Measurements from ENCODE around the gene AFF4. TPM values are rescaled to one million over a fixed set of nuclear protein-coding genes. Genes with fewer than 3 reads are reported as not detected.

The AFF4 gene
- polyA plus RNA-seq, 1 of the 3 experiments (the other 2 are of a cell fraction): 8.1 TPM

DNA sequence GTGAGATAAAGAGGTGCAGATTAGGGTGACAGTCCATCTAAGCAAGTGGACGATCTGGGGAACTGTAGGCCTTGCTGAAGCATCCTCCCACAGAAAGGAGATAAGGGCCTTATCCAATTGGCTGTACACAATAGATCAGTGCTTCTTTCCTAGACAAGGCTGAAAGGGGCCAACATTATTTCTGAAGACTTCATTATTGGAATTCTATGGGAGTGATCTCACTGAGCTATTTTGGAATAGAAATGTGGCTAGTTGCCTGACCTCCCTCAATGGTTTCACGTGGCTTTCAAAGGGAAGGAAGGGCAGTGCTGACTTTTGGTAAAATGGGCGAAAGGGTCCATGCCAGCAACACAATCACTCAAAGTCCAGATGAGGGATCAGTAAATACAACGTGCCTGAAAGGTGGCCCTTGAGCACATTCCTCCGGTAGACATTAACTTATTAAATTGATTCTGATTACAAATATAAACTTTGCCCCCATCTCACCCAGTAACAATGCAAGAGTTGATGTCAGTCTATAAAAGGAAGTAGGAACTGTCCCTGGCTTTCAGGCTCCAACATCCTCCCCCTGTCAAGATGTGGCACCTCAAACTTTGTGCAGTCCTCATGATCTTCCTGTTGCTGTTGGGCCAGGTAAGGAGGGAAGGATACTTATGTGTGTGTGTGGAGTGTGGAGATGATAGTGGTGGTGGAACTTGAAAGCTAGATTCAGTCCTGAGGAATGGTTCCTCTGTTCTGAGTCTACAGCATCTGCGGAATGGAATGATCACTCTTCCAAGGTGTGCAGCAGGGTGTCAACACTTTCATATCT lies 90.1 kb downstream of the AFF4 start, which contains the start of gene LEAP2 (continued):
- TF ChIP-seq, protein P1, sequence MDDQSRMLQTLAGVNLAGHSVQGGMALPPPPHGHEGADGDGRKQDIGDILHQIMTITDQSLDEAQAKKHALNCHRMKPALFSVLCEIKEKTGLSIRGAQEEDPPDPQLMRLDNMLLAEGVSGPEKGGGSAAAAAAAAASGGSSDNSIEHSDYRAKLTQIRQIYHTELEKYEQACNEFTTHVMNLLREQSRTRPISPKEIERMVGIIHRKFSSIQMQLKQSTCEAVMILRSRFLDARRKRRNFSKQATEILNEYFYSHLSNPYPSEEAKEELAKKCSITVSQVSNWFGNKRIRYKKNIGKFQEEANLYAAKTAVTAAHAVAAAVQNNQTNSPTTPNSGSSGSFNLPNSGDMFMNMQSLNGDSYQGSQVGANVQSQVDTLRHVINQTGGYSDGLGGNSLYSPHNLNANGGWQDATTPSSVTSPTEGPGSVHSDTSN (IDR thresholded peaks at IDR 0.05): no peak
- no peak for TF ChIP-seq TAF1 (IDR thresholded peaks at IDR 0.05; ENCODE audit: borderline replicate concordance, low read depth, low read length)
- TF ChIP-seq FOXM1 (IDR thresholded peaks at IDR 0.05; ENCODE audit: low read depth): no peak
- TF ChIP-seq NFIC (IDR thresholded peaks at IDR 0.05; ENCODE audit: borderline replicate concordance): no peak

DNA sequence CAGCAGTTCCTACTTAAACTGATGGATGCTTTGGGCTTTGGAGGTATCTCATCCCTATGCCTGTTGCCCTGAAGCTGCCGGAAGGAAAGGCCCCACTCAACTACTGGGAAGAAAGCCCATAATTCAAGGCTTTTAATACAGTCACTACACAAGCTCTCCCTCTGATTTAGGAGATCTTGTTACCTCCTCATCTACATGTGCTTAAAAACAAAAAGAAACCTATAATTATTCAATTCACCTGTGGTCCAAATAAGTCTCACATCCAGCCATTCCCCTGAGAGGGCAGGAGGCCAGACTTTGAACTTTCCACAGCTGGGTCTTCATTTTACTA lies 90.7 kb downstream of the AFF4 start:
- Histone ChIP-seq H3K27me3 (ENCODE audit: insufficient read depth) (no peaks in the 10 kb centered on the region), H3K79me2 (ENCODE audit: insufficient read depth) (peaks cover 6% of the 10 kb centered on the region), H3F3A (replicated peaks; ENCODE audit: insufficient read depth) (peaks cover 20% of the 10 kb centered on the region), H3K9ac (no peak overlapping the region), H3K4me1 (ENCODE audit: control insufficient read depth in 1 of 2, insufficient read depth in 2 of 2, low read depth in 1 of 2, low read length in 1 of 2) (peaks cover 2 to 3% of the 10 kb centered on the region in 2 experiments; a peak in 1 of 4 replicates), H2AFZ (ENCODE audit: low read depth) (no peak overlapping the region), H3K27ac (ENCODE audit: low read depth in 2 of 2, low read length in 1 of 2) (no peak overlapping the region), H4K20me1 (ENCODE audit: insufficient read depth) (0 out of 2 replicates have a peak, but pooled peaks cover 3% of the 10 kb centered on the region), H3K9me3 (no peaks in the 10 kb centered on the region), H3K36me3 (replicated peaks in 1 of 2; ENCODE audit: control insufficient read depth in 1 of 2, insufficient read depth in 2 of 2, low read length in 1 of 2) (peaks cover 49 to 81% of the 10 kb centered on the region in 2 experiments), H3K4me2 (no peak overlapping the region), H3K9me2 (no peaks in the 10 kb centered on the region), H3K4me3 (ENCODE audit: low read depth in 2 of 2, low read length in 1 of 2) (no peak overlapping the region)
- TF ChIP-seq FOXJ3 (CRISPR knock-in tag; IDR thresholded peaks at IDR 0.05): no peak
- no peak for TF ChIP-seq EP300 (IDR thresholded peaks at IDR 0.05; ENCODE audit: borderline replicate concordance in 1 of 2, low read depth in 1 of 2, low read length in 1 of 2)
- no peak for TF ChIP-seq CHD2 (IDR thresholded peaks at IDR 0.05; ENCODE audit: low read length, partially characterized antibody)
- TF ChIP-seq EZH2phosphoT487 (IDR thresholded peaks at IDR 0.05; ENCODE audit: borderline replicate concordance, low read depth): no peak
- no peak for TF ChIP-seq GATA2 (CRISPR knock-in tag; IDR thresholded peaks at IDR 0.05)
- no peak for TF ChIP-seq FOSL2 (IDR thresholded peaks at IDR 0.05; ENCODE audit: borderline replicate concordance, low read depth)
- TF ChIP-seq SMC3 (IDR thresholded peaks at IDR 0.05; ENCODE audit: low read depth, low read length): no peak
- TF ChIP-seq, protein P2, sequence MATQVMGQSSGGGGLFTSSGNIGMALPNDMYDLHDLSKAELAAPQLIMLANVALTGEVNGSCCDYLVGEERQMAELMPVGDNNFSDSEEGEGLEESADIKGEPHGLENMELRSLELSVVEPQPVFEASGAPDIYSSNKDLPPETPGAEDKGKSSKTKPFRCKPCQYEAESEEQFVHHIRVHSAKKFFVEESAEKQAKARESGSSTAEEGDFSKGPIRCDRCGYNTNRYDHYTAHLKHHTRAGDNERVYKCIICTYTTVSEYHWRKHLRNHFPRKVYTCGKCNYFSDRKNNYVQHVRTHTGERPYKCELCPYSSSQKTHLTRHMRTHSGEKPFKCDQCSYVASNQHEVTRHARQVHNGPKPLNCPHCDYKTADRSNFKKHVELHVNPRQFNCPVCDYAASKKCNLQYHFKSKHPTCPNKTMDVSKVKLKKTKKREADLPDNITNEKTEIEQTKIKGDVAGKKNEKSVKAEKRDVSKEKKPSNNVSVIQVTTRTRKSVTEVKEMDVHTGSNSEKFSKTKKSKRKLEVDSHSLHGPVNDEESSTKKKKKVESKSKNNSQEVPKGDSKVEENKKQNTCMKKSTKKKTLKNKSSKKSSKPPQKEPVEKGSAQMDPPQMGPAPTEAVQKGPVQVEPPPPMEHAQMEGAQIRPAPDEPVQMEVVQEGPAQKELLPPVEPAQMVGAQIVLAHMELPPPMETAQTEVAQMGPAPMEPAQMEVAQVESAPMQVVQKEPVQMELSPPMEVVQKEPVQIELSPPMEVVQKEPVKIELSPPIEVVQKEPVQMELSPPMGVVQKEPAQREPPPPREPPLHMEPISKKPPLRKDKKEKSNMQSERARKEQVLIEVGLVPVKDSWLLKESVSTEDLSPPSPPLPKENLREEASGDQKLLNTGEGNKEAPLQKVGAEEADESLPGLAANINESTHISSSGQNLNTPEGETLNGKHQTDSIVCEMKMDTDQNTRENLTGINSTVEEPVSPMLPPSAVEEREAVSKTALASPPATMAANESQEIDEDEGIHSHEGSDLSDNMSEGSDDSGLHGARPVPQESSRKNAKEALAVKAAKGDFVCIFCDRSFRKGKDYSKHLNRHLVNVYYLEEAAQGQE (IDR thresholded peaks at IDR 0.05; ENCODE audit: low read depth, low read length): no peak
- TF ChIP-seq TEAD4 (IDR thresholded peaks at IDR 0.05; ENCODE audit: borderline replicate concordance, insufficient read depth): no peak
- TF ChIP-seq RXRA (IDR thresholded peaks at IDR 0.05; ENCODE audit: borderline replicate concordance, low read depth): no peak
- TF ChIP-seq, protein P3, sequence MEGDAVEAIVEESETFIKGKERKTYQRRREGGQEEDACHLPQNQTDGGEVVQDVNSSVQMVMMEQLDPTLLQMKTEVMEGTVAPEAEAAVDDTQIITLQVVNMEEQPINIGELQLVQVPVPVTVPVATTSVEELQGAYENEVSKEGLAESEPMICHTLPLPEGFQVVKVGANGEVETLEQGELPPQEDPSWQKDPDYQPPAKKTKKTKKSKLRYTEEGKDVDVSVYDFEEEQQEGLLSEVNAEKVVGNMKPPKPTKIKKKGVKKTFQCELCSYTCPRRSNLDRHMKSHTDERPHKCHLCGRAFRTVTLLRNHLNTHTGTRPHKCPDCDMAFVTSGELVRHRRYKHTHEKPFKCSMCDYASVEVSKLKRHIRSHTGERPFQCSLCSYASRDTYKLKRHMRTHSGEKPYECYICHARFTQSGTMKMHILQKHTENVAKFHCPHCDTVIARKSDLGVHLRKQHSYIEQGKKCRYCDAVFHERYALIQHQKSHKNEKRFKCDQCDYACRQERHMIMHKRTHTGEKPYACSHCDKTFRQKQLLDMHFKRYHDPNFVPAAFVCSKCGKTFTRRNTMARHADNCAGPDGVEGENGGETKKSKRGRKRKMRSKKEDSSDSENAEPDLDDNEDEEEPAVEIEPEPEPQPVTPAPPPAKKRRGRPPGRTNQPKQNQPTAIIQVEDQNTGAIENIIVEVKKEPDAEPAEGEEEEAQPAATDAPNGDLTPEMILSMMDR (IDR thresholded peaks at IDR 0.05): no peak
- TF ChIP-seq RFX5 (IDR thresholded peaks at IDR 0.05; ENCODE audit: low read length): no peak
- WGBS (ENCODE audit: low lambda C conversion rate): 100% methylated on average over 1 of the region's 1 CpG
- no peak for DNase-seq
- ChIA-PET CTCF (interaction anchor here (0.6 to 11.1 kb wide), 4 partner anchors 10 to 42 kb away, joined by 3 to 75 read pairs (median 6); partner anchors contain the start of gene SHROOM1), POLR2A (no interaction called here)
